K562 (cell line): ENCODE data around the gene VDR. TPM values are rescaled to one million over a fixed set of nuclear protein-coding genes. Genes with fewer than 3 reads are reported as not detected.

Source experiments
- RAD21 ChIP-seq, 2 experiments: fragments of 250-450 bp in 1 of 2; fragments of 450-650 bp in 1 of 2; sonication (Bioruptor Pico) in 1 of 2; formaldehyde crosslinking in 1 of 2; IDR thresholded peaks in 1 of 2; conservative IDR thresholded peaks in 1 of 2; 2 replicates each; pipeline versions ENCODE4 v1.4.0 to v1.8.0; 2020 to 2022; ENCODE audit warnings: mild to moderate bottlenecking in 2 of 2, moderate library complexity in 1 of 2
- SMC3 ChIP-seq: conservative IDR thresholded peaks from 2 replicates; pipeline ENCODE4 v1.6.1; 2011; ENCODE audit warnings: low read depth, low read length, improper control_type of control experiment; ENCODE audit not compliant: insufficient read depth
- TCF7 ChIP-seq: sonication (generic); IDR thresholded peaks from 2 replicates; pipeline ENCODE4 v1.6.1; 2016; ENCODE audit warnings: antibody characterized with exemption, borderline replicate concordance
- ZKSCAN1 ChIP-seq: fragments of 150-350 bp; IDR thresholded peaks from 2 replicates; pipeline ENCODE4 v1.6.1; 2016; ENCODE audit warnings: low read depth, low read length
- polyA plus RNA-seq, 8 experiments: library from polyadenylated mRNA; depleted of rRNA in 4 of 8; stranded (reverse) in 5 of 8; unstranded in 3 of 8; fragments of >200 nt; fragmentation: Nextera tagmentation in 2 of 8; fragmentation: Illumina TruSeq in 1 of 8; extraction: Ambion mirVana in 2 of 8; extraction: Trizol in 1 of 8; gene quantifications; 2 replicates each; pipeline versions ENCODE4 v1.2.1 to v1.2.3, GENCODE V29; 2011 to 2014; ENCODE audit warnings: inconsistent platforms in 1 of 8, missing spikeins in 1 of 8
- total RNA-seq, 7 experiments: library from RNA; depleted of rRNA in 6 of 7; stranded (reverse); fragments of >200 nt in 6 of 7; fragmentation: Illumina TruSeq in 2 of 7; extraction: Trizol in 2 of 7; gene quantifications; 2 replicates each; pipeline versions ENCODE4 v1.2.1 to v1.2.3, GENCODE V29; 2011 to 2021; ENCODE audit warnings: low replicate concordance in 1 of 7
- TF ChIP-seq, protein P1 (sequence below), 3 experiments: fragments of 200-800 bp in 1 of 3; sonication (Bioruptor generic) in 1 of 3; sonication (generic) in 1 of 3; formaldehyde crosslinking in 1 of 3; IDR thresholded peaks; 2 replicates each; pipeline versions ENCODE4 v1.6.1 to v1.8.0; 2016 to 2022; ENCODE audit warnings: mild to moderate bottlenecking in 2 of 3, missing compliant biosample characterization in 2 of 3, missing genetic modification characterization in 2 of 3, missing genetic modification reagents in 1 of 3
- TF ChIP-seq, protein P2 (sequence below): fragments of 200-800 bp; sonication (Bioruptor generic); IDR thresholded peaks from 2 replicates; pipeline ENCODE4 v1.6.1; 2017; ENCODE audit warnings: missing genetic modification characterization, missing compliant biosample characterization
- TF ChIP-seq, protein P3 (sequence below), 3 experiments: IDR thresholded peaks in 2 of 3; conservative IDR thresholded peaks in 1 of 3; 2 replicates each; pipeline ENCODE4 v1.5.1; 2011 to 2012; ENCODE audit warnings: low read length in 3 of 3, mild to moderate bottlenecking in 3 of 3, control low read depth in 2 of 3, improper control_type of control experiment in 1 of 3, inconsistent platforms in 1 of 3, low read depth in 1 of 3, mixed read lengths in 1 of 3, moderate library complexity in 1 of 3; ENCODE audit not compliant: insufficient read depth in 2 of 3

The VDR gene
- total and polyA plus RNA-seq, 9 of the 15 experiments (the other 6 are each of a cell fraction or from before 2014, with no cell fraction given): 0.61 to 4.8 (median 2.0) TPM

DNA sequence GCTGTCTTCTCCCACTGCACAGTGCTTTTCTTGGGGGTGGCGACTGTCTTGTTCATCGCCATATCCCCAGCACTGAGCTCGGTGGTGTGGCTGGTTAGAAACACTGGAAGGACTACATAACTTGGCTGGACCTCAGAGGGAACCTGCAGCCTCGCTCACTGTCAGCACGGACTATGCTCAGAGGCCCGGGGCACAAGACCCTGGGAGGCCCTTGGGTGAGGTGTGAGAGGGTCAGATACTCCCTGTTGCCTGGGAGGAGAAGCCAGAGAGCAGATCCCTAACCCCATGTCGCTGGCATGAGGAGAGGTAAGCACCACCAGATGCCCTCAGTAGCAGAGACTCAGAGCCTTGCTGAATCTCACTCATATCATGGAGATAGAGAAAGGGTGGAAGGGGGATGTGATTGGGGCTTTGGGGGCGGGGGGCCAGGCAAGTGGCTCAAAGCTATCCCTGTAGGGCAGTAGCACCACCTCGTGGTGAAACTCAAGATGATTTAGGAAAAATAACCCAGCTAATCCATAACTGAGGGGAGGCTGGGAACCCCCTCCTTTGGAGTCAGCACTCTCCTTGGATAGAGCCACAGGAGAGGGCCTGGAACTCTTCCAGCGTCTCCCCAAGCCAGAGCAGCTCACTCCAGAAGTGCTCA, 66.4 kb downstream of the VDR start (continued):
- TF ChIP-seq, protein P1, sequence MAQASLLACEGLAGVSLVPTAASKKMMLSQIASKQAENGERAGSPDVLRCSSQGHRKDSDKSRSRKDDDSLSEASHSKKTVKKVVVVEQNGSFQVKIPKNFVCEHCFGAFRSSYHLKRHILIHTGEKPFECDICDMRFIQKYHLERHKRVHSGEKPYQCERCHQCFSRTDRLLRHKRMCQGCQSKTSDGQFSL (CRISPR knock-in tag; IDR thresholded peaks at IDR 0.05): no peak
- TF ChIP-seq, protein P1 (tag; IDR thresholded peaks at IDR 0.05): peak in 1 of 2 experiments; percentile 50; a peak in 1 of 4 replicates
- TF ChIP-seq, protein P2, sequence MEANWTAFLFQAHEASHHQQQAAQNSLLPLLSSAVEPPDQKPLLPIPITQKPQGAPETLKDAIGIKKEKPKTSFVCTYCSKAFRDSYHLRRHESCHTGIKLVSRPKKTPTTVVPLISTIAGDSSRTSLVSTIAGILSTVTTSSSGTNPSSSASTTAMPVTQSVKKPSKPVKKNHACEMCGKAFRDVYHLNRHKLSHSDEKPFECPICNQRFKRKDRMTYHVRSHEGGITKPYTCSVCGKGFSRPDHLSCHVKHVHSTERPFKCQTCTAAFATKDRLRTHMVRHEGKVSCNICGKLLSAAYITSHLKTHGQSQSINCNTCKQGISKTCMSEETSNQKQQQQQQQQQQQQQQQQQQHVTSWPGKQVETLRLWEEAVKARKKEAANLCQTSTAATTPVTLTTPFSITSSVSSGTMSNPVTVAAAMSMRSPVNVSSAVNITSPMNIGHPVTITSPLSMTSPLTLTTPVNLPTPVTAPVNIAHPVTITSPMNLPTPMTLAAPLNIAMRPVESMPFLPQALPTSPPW (CRISPR knock-in tag): peak; percentile 93
- TF ChIP-seq SMC3 (peak; percentile 61; the same call in 1 of the 2 replicates), TCF7 (no peak), ZKSCAN1 (peak; percentile 42; the same call in 1 of the 2 replicates), RAD21 (CRISPR knock-in tag; conservative IDR thresholded peaks at IDR 0.05 in 1 of 2, IDR thresholded peaks at IDR 0.05 in 1 of 2) (peak; percentile 64 to 72)
- TF ChIP-seq, protein P3, sequence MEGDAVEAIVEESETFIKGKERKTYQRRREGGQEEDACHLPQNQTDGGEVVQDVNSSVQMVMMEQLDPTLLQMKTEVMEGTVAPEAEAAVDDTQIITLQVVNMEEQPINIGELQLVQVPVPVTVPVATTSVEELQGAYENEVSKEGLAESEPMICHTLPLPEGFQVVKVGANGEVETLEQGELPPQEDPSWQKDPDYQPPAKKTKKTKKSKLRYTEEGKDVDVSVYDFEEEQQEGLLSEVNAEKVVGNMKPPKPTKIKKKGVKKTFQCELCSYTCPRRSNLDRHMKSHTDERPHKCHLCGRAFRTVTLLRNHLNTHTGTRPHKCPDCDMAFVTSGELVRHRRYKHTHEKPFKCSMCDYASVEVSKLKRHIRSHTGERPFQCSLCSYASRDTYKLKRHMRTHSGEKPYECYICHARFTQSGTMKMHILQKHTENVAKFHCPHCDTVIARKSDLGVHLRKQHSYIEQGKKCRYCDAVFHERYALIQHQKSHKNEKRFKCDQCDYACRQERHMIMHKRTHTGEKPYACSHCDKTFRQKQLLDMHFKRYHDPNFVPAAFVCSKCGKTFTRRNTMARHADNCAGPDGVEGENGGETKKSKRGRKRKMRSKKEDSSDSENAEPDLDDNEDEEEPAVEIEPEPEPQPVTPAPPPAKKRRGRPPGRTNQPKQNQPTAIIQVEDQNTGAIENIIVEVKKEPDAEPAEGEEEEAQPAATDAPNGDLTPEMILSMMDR (IDR thresholded peaks at IDR 0.05 in 2 of 3, conservative IDR thresholded peaks at IDR 0.05 in 1 of 3; ENCODE audit: insufficient read depth in 2 of 3, low read depth in 1 of 3, low read length in 3 of 3): peak; percentile 56 to 69 (median 63)
- TF ChIP-seq, all 486 proteins: peak for 10
